SK-N-SH (cell line): ENCODE measurements around the gene CADM3. TPM values are rescaled to one million over a fixed set of nuclear protein-coding genes. Genes with fewer than 3 reads are reported as not detected.

Experiments
- CTCF ChIA-PET: fragments of 300-600, 350-600 bp; formaldehyde crosslinking; extraction: SDS; loops from one replicate; lab custom pipeline; 2021; lab: Yijun Ruan, JAX
- POLR2A ChIA-PET: fragments of 350-600 bp; sonication (Branson Sonifier 250); formaldehyde crosslinking; extraction: SDS; loops from one replicate; lab custom pipeline; 2020; ENCODE audit warnings: antibody characterized with exemption, inconsistent platforms; lab: Yijun Ruan, JAX
- DNase-seq: peaks from one replicate; pipeline ENCODE4 v3.0.0; 2012
- H2AFZ ChIP-seq: fragments of 200-600 bp; sonication (generic); 2 replicates; pipeline ENCODE4 v1.8.1; 2016; ENCODE audit warnings: antibody characterized with exemption, mild to moderate bottlenecking, low read depth
- H3F3A ChIP-seq: fragments of 200-600 bp; sonication (generic); replicated peaks from 2 replicates; pipeline ENCODE3; 2016; ENCODE audit warnings: antibody characterized with exemption, mild to moderate bottlenecking; ENCODE audit not compliant: insufficient read depth
- H3K27ac ChIP-seq, 2 experiments: fragments of 200-500 bp in 1 of 2; fragments of 200-600 bp in 1 of 2; sonication (Bioruptor generic) in 1 of 2; sonication (generic), shearing (Covaris generic) in 1 of 2; 2 replicates each; pipeline versions ENCODE4 v1.5.1 to v1.6.1; 2014 to 2016; ENCODE audit warnings: low read depth in 2 of 2, inconsistent platforms in 1 of 2, low read length in 1 of 2, mild to moderate bottlenecking in 1 of 2, mixed read lengths in 1 of 2
- H3K27me3 ChIP-seq: fragments of 200-600 bp; sonication (generic), shearing (Covaris generic); 2 replicates; pipeline ENCODE4 v1.6.1; 2016; ENCODE audit warnings: mixed run types; ENCODE audit not compliant: insufficient read depth
- H3K36me3 ChIP-seq, 2 experiments: fragments of 200-500 bp in 1 of 2; fragments of 200-600 bp in 1 of 2; sonication (Bioruptor generic) in 1 of 2; sonication (generic) in 1 of 2; replicated peaks in 1 of 2; 2 replicates each; pipeline versions ENCODE3 to v1.5.1; 2014 to 2016; ENCODE audit warnings: low read length in 1 of 2, mild to moderate bottlenecking in 1 of 2; ENCODE audit not compliant: insufficient read depth in 2 of 2, control insufficient read depth in 1 of 2
- H3K4me1 ChIP-seq, 2 experiments: fragments of 200-500 bp in 1 of 2; fragments of 200-600 bp in 1 of 2; sonication (Bioruptor generic) in 1 of 2; sonication (generic), shearing (Covaris generic) in 1 of 2; 2 replicates each; pipeline versions ENCODE4 v1.5.1 to v1.6.1; 2014 to 2016; ENCODE audit warnings: low read depth in 1 of 2, low read length in 1 of 2, mixed run types in 1 of 2; ENCODE audit not compliant: insufficient read depth in 2 of 2, control insufficient read depth in 1 of 2
- H3K4me2 ChIP-seq: fragments of 200-600 bp; sonication (generic), shearing (Covaris generic); 2 replicates; pipeline ENCODE4 v1.6.1; 2017; ENCODE audit warnings: mixed run types
- H3K4me3 ChIP-seq, 2 experiments: fragments of 200-500 bp in 1 of 2; fragments of 200-600 bp in 1 of 2; sonication (Bioruptor generic) in 1 of 2; sonication (generic), shearing (Covaris generic) in 1 of 2; 2 replicates each; pipeline versions ENCODE4 v1.5.1 to v1.8.1; 2014 to 2016; ENCODE audit warnings: low read depth in 2 of 2, inconsistent platforms in 1 of 2, low read length in 1 of 2, mild to moderate bottlenecking in 1 of 2, mixed read lengths in 1 of 2, moderate library complexity in 1 of 2
- H3K79me2 ChIP-seq: fragments of 200-600 bp; sonication (generic); 2 replicates; pipeline ENCODE4 v1.8.1; 2017; ENCODE audit warnings: mild to moderate bottlenecking; ENCODE audit not compliant: insufficient read depth
- H3K9ac ChIP-seq: fragments of 200-600 bp; sonication (generic); 2 replicates; pipeline ENCODE4 v1.6.1; 2017; ENCODE audit warnings: mixed run types
- H3K9me2 ChIP-seq: fragments of 200-600 bp; sonication (generic); 2 replicates; pipeline ENCODE4 v1.6.1; 2017; ENCODE audit warnings: mixed run types
- H3K9me3 ChIP-seq: fragments of 200-600 bp; sonication (generic); 2 replicates; pipeline ENCODE4 v1.6.1; 2017; ENCODE audit warnings: mixed run types, mild to moderate bottlenecking, moderate library complexity
- H4K20me1 ChIP-seq: fragments of 200-600 bp; sonication (generic); 2 replicates; pipeline ENCODE4 v1.6.1; 2017; ENCODE audit warnings: mild to moderate bottlenecking, mixed run types; ENCODE audit not compliant: insufficient read depth
- CHD2 ChIP-seq: fragments of 150-350 bp; IDR thresholded peaks from 2 replicates; pipeline ENCODE4 v1.6.1; 2018; ENCODE audit warnings: low read length; ENCODE audit not compliant: partially characterized antibody
- EZH2phosphoT487 ChIP-seq: fragments of 200-600 bp; sonication (generic); IDR thresholded peaks from 2 replicates; pipeline ENCODE4 v1.6.1; 2017; ENCODE audit warnings: low read depth, mixed run types, mild to moderate bottlenecking, antibody characterized with exemption, moderate library complexity, borderline replicate concordance
- GABPA ChIP-seq: IDR thresholded peaks from 2 replicates; pipeline ENCODE4 v1.4.0; 2012; ENCODE audit warnings: low read depth, mild to moderate bottlenecking
- GATA2 ChIP-seq: sonication (generic); formaldehyde crosslinking; IDR thresholded peaks from 2 replicates; pipeline ENCODE4 v1.5.0; 2020; ENCODE audit warnings: mild to moderate bottlenecking, missing genetic modification reagents
- IRF3 ChIP-seq: fragments of 150-350 bp; IDR thresholded peaks from 2 replicates; pipeline ENCODE4 v1.6.1; 2016; ENCODE audit warnings: mild to moderate bottlenecking, low read depth, low read length
- MXI1 ChIP-seq: IDR thresholded peaks from 2 replicates; pipeline ENCODE4 v1.6.1; 2012; ENCODE audit warnings: mild to moderate bottlenecking, low read depth, low read length, improper control_type of control experiment
- NFIC ChIP-seq: IDR thresholded peaks from 2 replicates; pipeline ENCODE4 v1.4.0; 2012; ENCODE audit warnings: borderline replicate concordance
- PBX3 ChIP-seq: IDR thresholded peaks from 2 replicates; pipeline ENCODE4; 2012
- POLR2AphosphoS5 ChIP-seq: IDR thresholded peaks from 2 replicates; pipeline ENCODE4 v1.6.1; 2012; ENCODE audit warnings: low read depth, low read length
- REST ChIP-seq: IDR thresholded peaks from 2 replicates; pipeline ENCODE4 v1.6.1; 2012; ENCODE audit warnings: mild to moderate bottlenecking, low read depth, low read length, moderate library complexity
- SMC3 ChIP-seq: IDR thresholded peaks from 2 replicates; pipeline ENCODE4 v1.6.1; 2012; ENCODE audit warnings: low read depth, low read length, improper control_type of control experiment
- TAF1 ChIP-seq: IDR thresholded peaks from 2 replicates; pipeline ENCODE4 v1.6.1; 2012; ENCODE audit warnings: low read depth, mild to moderate bottlenecking, low read length, moderate library complexity, borderline replicate concordance
- TCF12 ChIP-seq: IDR thresholded peaks from 2 replicates; pipeline ENCODE4 v1.4.0; 2012
- TEAD4 ChIP-seq: IDR thresholded peaks from 2 replicates; pipeline ENCODE4 v1.4.0; 2012; ENCODE audit warnings: mild to moderate bottlenecking, borderline replicate concordance; ENCODE audit not compliant: insufficient read depth
- USF1 ChIP-seq: IDR thresholded peaks from 2 replicates; pipeline ENCODE4 v1.4.0; 2012; ENCODE audit warnings: low read depth, borderline replicate concordance
- YY1 ChIP-seq: IDR thresholded peaks from 2 replicates; pipeline ENCODE4 v1.4.0; 2012; ENCODE audit warnings: low read depth, mild to moderate bottlenecking
- WGBS: methylation state at CpG from one replicate; pipeline ENCODE4 v1.1.6; 2017; ENCODE audit warnings: low lambda C conversion rate; 5-methylcytosine and 5-hydroxymethylcytosine counted together
- polyA plus RNA-seq, 3 experiments: library from polyadenylated mRNA; depleted of rRNA; stranded (reverse); fragments of >200 nt; gene quantifications; 2 replicates each; pipeline ENCODE4 v1.2.3, GENCODE V29; 2012

CADM3 gene
- polyA plus RNA-seq, 1 of the 3 experiments (the other 2 are of a cell fraction), result 0.94 TPM

GRCh38 chr1:159208175-159208825 lies 36.9 kb downstream of the CADM3 start:
- no peak overlapping the region for H3K9ac ChIP-seq
- no peaks in the 10 kb centered on the region for H3K9me3 ChIP-seq
- WGBS, result 14% methylated on average over 7 of the region's 7 CpGs
- no peak overlapping the region for H3K4me2 ChIP-seq
- DNase-seq, result no peak
- no peaks in the 10 kb centered on the region for H3F3A ChIP-seq
- POLR2A ChIA-PET, result no interaction called here
- no peak overlapping the region for H3K4me3 ChIP-seq
- no peak overlapping the region for H3K27ac ChIP-seq
- H3K4me1 ChIP-seq, result no peaks in the 10 kb centered on the region; a peak in 1 of 4 replicates
- peaks cover 25% of the 10 kb centered on the region for H3K27me3 ChIP-seq
- no peak for TF ChIP-seq TEAD4
- TF ChIP-seq REST, result peak; percentile 72; the same call in 1 of the 2 replicates
- no peaks in the 10 kb centered on the region for H4K20me1 ChIP-seq
- no peaks in the 10 kb centered on the region for H3K9me2 ChIP-seq
- CTCF ChIA-PET, result interaction anchor here (0.8 to 26.8 kb wide), 4 partner anchors 11 to 683 kb away, joined by 3 to 660 read pairs (median 257); partner anchors contain the start of gene CADM3
- H3K36me3 ChIP-seq, result no peaks in the 10 kb centered on the region
- no peak overlapping the region for H2AFZ ChIP-seq
- no peaks in the 10 kb centered on the region for H3K79me2 ChIP-seq

- Histone ChIP-seq H3K27ac (no peak overlapping the region), H3K4me1 (no peaks in the 10 kb centered on the region; a peak in 1 of 4 replicates), H3K27me3 (peaks cover 20% of the 10 kb centered on the region), H3K36me3 (no peaks in the 10 kb centered on the region), H3F3A (no peaks in the 10 kb centered on the region), H3K79me2 (no peaks in the 10 kb centered on the region), H3K9me2 (no peaks in the 10 kb centered on the region), H4K20me1 (no peaks in the 10 kb centered on the region), H3K4me2 (no peak overlapping the region), H3K4me3 (no peak overlapping the region), H3K9ac (no peak overlapping the region), H2AFZ (no peak overlapping the region), H3K9me3 (no peaks in the 10 kb centered on the region)
- CTCF ChIA-PET, result interaction anchor here (4.1 to 26.8 kb wide), 5 partner anchors 12 to 73 kb away, joined by 33 to 660 read pairs (median 161); partner anchors contain the start of gene CADM3
- TF ChIP-seq IRF3 (no peak), MXI1 (no peak), NFIC (no peak), GABPA (no peak), USF1 (no peak), POLR2AphosphoS5 (no peak), SMC3 (no peak), GATA2 (no peak), EZH2phosphoT487 (no peak), PBX3 (no peak), CHD2 (no peak), TCF12 (no peak), YY1 (no peak), TAF1 (no peak)
- POLR2A ChIA-PET, result no interaction called here
- WGBS, result 37% methylated on average over 7 of the region's 7 CpGs
- DNase-seq, result no peak
These were observed 37.6 kb downstream of the CADM3 start for GRCh38 chr1:159209061-159209460.
